LHCN-M2 (cell line): ENCODE measurements around the gene KMT2A. TPM values are rescaled to one million over a fixed set of nuclear protein-coding genes. Genes with fewer than 3 reads are reported as not detected.
"Not testable (repeated sequence)": the region's sequence is repeated elsewhere in the genome, so short reads cannot be mapped to it uniquely, and the experiment has no call there.

Experiments used
- DNase-seq: peaks from one replicate; pipeline ENCODE4 v3.0.0-alpha.2; 2012; ENCODE audit warnings: low read depth
- total RNA-seq: library from RNA; depleted of rRNA; stranded (reverse); fragments of >200 nt; gene quantifications from 2 replicates; pipeline ENCODE4 v1.2.3, GENCODE V29; 2014

The KMT2A gene
- total RNA-seq, 1 experiment from 2014 or later = 28.1 TPM

DNA sequence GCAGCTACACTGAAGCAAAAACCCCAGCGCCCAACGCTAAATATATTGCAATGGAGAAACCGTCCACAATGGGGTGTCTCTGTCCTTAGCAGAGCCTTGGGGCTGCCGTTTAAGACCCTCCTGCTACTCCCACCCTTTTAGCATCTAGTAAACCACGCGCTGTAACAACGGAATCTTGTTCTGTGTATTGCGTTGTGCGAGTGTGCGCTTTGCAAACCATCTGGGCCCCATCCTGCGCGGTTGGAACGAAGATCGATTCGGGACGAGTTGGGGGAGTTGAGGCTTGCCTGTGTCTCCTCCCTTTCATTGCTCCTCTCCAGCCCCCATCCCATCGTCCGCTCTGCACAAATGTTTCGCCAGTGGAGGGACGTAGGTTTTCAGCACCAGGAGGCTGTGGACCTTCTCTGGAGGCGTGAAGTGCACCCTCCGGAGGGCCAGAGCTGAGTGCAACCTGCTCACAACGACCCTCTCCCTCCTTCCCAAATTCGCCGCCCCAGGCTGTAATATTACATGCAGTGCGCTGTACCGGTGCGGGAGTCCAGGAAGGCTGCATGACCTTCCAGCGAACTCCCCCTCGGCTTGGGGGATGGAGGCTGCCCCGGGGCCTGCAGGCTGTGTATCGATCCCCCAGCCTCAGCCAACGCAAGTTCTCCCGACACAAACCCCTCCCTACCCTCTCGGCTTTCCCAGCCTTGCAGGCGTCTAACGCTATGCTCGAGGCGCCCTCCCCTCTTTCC, 1.6 kb upstream of the KMT2A start:
- peak; percentile 46 for DNase-seq

DNA sequence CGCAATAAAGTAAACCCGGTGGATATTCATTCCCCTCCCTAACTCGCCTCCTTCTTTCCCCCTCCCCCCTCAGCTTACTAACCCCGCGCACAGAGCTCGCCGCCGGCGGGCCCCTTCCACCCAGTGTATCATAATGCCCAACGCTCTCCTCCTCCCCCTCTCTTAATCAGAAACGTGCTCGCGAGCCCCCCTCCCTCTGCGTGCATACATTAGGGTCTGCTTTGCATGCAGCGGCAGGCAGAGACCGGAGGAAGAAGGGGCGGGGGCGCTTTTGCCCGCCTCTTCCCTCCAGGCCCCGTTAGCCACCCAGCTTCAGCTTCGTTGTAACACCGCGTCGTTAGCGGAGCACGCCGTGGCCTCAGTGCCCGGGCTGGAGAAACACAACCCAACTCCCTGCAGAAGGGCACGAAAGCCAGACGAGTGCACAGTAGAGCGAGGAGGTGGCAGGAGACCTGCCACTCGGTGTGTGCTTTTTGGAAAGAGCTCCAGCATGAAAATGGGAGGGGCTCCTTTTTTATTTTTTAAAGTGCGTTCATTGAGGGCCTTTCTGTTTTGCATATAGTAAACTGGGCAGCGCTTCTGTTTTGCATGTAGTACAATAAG, 901 bp upstream of the KMT2A start:
- DNase-seq = peak; percentile 35

DNA sequence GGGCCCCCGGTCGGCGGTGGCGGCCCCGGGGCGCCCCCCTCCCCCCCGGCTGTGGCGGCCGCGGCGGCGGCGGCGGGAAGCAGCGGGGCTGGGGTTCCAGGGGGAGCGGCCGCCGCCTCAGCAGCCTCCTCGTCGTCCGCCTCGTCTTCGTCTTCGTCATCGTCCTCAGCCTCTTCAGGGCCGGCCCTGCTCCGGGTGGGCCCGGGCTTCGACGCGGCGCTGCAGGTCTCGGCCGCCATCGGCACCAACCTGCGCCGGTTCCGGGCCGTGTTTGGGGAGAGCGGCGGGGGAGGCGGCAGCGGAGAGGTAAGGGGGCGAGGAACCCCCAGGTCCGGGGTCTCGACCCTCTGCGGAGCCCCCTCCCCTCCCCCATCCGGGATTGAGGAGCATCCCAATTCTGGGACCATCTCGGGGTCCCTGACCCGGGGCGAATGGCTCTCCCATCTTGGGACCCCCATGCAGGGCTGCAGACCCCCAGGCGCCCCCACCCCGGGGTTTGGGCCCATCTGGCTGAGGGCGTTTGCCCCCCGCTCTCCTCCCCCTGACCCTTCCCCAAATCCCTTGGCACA, 431 bp downstream of the KMT2A start:
- DNase-seq = no peak

DNA sequence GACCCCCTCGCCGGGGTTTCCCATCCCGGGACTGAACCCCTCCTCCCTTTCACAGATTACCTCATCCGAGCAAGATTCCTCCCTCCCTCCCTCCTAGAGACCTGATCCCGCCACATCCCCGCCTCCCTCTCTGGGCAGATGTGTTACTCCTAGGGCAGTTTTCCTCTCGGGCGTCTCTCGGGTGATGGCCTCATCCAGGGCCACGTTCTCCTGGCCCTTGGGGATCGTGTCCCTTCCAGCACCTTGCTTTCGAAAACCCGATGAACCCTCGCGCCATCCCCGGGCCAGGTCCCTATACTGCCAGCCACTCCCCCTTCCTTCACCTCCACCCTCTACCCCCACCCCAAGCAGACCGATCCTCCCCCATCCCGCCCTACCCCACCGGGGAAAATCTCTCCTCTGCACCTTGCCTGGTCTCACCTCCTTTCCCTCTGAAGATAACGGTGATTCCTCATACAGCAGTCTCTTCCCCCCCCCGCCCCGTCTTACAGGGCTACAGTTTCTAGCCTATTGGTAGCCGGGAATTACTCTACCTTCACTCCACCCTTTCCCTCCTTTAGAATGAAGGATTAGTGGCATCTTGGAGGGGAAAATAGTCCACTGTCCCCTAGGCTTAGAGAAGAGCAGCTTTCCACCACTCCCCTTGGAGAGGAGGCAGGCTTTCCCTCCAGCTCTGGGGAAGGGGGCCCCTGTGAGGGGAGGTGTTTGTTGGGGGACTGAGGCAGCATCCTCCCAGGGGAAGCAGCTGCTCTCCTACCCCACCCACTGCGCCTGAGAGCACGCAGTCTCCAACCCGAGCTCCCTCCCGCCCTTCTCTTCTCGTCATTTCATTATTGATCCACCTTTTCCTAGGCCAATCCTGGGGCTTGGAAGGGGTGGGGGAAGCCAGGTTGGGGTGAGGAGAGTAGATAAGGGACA, 1.2 kb downstream of the KMT2A start:
- peak; percentile 31 for DNase-seq

DNA sequence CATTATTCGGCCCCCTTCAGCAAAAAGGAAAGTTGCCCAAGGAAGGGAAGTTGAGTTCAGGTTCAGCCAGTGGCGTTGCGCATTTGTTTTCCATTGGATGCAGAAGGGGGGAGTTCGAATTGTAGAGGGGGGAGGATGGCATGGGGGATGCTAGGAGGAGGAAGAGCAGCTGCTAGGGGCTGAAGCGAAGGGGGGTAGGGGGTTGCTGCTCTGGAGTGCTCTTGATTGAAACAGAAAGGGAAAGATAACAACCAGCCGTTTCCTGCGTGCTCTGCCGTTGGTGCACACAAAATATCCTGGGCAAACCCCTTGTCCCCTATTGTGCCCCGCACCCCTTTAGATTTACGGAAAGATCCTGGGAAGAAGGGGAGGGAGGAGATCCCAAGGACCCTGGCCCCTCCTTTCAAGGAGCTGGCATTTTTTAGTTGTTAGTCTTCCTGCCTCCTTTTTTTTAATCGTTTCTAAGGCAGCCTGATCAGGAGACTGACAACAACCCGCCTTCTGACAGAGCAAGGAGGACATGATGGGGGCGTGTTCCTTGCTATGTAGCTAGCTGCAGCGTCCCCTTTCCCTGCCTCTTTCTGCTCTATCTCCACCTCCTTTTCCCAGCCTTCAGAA, 2.1 kb downstream of the KMT2A start:
- peak; percentile 83 for DNase-seq

DNA sequence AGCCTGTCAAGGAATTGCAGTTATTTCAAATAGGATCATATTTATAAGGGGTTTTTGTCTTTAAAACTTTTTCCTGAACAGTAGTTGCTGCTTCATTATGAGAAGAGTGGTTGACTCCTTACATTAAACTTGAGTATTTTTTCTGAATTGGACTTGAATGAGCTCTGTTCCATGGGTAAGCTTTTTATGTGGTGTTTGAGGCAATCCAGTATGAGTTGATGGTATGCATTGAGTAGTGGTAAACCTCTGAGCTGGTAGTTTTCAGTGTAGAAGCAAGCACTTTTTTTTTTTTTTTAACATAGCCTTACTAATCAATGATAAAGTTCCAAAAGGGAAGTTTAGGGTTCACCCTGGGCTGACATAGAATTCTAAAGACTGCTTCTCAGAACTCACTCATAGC, 3.4 kb downstream of the KMT2A start:
- no peak for DNase-seq

DNA sequence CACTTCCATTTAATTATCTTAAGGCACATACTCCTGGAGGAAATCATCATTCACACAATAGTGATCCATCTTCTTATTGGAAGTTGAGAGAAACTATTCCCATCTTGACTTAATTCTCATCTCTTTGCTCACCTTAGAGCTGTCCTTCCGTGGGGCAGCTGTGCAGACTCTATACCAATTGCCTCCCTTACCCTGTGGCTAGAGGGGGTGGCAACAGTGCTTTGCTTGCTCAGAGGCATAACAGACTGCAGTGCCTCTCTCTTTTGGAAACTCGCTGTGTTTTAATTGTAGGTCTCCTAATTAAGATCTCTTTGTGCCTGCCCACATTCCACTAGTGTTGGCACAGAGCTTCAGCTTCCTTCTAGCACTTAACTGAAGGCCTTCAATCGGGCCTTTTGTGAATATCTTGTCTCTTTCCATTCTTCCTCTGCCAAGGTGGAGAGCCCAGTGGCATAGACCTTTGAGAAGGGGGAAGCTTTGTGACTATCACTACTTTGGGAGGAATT, 5.5 kb downstream of the KMT2A start:
- DNase-seq = no peak

DNA sequence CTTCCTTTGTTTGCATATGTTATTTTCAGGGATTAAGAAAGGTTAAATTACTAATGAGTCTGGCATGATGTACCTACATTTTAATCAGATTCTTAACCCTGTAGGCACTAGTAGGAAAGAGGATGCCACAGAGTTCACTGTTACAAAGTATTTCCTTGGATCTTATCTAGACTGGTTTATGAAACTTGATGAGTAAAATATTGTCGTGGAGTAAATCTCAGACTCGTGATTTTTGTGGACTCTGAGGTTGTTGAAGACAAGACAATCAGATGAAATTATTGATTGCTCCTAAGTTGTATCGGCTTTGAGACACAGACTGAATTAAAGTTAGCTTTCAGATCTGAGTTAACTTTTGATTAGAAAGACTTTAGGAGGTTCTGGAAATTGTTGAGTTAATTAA, 6.0 kb downstream of the KMT2A start:
- DNase-seq = no peak

DNA sequence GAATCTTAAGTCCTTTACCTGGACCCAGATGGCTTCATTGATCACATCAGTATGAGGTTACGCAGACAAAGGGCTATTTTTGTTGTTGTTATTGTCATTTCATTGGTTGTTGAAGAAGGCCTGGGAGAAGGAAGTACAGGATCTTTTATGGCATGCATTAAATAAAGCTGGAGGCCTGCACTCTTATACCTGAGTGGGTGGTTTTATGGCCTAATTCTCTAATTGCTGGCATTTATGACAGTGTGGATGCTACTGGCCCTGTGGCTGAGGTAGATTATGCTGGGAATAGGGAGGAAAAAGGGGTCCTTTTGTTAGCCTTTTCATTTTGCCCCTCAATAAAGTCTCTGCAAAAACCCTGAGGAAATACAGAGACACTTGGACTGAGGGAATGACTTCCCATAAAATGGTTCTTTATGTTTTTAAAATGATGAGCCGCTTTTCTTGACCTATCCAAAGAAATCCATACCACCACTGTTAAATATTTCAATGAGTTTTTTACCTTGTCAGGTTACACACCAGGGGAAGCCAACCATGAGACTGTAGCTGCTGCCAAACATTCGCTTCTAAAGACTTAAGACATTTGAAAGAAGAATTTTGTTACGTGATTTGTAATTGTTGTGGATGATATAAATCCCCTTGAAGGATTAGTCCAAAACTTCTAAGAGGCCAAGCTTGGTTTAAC, 6.8 kb downstream of the KMT2A start:
- DNase-seq = no peak

DNA sequence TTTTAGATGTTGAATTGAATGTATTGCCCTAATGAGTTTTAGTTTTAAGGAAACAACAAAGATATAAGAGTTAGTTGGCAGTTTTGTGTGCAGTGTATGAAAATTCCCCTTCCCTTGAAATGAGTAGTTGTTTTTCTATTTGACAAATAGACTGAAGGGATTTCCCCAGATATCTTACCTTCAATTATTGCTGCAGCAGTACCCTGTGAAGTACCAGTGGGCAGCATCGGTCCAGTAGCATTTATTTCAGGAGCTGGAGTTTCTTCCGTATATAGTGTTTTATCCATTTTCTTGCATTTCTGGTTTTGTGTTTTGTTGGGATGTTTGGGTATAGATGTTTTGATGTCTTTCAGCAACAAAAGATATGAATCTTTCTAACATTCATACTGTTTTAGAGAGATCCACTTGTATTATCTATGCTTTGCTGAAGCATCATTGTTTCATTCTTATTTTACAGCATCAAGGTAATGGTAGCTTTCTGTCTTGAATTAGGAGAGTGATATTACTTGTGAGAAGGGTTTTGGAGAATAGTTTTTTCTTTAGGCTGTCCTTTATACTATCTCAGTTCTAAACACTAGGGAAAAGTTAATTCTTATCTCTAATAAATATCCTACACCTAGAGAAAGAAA, 7.4 kb downstream of the KMT2A start:
- DNase-seq = no peak

DNA sequence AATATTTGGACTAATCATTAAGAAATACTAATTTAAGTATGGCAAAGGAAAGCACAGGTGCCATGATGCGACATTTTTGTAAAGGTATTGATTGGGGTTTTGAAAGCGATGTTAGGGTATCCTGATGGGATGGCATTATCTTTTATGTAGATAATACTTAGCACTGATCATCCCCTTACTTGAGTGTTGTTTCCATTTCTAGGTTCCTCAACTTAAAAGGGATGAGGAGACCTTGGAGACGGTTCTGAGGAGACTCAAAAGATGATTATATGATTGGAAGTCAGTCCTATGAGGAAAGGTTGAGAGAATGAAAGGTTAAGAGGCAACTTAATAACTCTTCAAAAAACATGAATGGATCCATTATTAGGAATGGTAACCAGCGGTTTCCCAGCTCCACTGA, 11.1 kb downstream of the KMT2A start:
- DNase-seq = no peak

DNA sequence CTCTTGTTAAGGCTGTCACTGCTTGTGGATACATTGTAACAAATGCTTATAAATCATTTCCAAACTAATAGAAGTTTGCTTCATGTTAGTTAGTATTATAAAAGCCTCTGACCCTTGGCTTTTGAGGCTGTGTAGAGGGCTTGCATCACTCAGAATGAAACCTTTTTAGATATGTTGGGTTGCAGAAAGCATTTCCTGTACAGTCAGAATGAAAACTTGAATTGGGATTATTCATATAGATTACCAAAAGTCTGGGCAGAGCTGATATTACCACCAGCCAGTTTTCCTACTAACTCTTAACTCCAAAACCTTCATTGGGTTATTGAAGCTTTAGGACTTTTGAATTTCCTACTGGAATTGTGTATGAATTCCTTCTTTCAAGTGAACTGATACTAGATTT, 12.0 kb downstream of the KMT2A start:
- DNase-seq = no peak

DNA sequence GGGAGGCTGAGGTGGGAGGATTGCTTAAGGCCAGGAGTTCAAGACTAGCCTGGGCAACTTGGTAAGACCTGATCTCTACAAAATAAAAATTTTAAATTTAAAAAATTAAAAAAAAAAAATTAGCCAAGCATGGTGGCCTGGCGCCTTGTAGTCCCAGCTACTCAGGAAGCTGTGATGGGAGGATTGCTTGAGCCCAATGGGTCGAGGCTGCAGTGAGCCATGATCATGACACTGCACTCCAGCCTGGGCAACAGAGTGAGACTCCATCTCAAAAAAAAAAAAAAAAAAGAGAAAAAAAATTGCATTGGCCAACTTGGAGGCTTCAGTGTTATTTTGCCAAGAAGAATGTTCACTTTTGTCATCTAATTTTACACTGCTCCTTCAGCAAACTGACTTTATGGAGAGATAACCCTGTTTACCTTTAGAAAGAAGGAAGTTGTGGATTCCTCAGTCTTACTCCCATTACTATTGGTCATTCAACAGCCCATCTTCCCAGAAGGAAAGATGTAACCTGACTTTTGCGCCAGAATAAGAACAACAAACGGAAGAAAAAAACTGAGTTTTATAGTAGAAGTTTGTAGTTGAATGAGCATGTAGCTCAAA, 13.1 kb downstream of the KMT2A start:
- DNase-seq = no peak

DNA sequence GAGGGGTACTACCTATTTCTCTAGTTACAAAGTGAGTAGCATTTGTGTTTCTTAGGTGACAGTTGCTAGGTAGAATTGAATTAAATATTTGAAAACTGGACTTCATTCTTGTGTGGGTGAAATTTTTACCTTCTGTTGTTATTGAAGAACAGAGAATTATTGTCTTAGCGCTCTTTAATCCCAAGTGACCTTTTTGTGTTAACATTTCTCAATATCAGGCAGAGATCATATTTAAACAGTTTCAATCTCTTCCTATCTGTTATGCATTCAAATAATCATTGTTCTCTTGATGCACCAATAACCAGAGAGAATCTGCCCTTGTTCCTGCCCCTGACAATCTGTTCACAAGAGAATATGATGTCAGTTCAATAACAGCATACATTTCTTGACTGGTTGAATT, 14.2 kb downstream of the KMT2A start:
- no peak for DNase-seq

DNA sequence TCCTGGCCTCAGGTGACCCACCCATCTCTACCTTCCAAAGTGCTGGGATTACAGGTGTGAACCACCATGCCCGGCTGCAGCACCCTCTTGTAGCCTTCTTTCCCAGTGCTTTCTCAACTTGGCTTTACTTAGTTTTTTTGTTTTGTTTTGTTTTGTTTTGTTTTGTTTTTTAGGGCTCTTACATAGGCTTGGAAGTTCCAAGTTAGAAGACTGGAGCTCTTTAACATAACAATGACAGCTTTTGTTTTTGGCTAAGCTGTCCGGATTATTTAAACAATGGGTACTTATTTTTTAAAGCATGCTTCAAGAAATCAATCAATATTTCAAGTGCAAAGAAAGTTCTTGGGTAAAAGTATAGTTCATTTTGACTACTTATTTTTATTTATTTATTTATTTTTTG, 25.9 kb downstream of the KMT2A start:
- DNase-seq = no peak

DNA sequence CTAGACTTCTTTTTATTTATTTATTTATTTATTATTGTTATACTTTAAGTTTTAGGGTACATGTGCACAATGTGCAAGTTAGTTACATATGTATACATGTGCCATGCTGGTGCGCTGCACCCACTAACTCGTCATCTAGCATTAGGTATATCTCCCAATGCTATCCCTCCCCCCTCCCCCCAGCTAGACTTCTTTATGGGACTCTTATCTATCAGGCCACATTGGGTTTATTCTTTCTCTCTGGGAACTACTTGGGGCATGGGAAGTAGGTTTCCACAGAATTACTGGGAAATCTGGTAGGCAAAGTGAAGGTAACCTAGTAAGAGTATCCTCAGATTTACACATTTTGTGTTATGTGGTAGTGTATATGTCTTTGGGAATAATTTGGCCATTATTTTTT, 32.7 kb downstream of the KMT2A start:
- DNase-seq = not testable (repeated sequence)

DNA sequence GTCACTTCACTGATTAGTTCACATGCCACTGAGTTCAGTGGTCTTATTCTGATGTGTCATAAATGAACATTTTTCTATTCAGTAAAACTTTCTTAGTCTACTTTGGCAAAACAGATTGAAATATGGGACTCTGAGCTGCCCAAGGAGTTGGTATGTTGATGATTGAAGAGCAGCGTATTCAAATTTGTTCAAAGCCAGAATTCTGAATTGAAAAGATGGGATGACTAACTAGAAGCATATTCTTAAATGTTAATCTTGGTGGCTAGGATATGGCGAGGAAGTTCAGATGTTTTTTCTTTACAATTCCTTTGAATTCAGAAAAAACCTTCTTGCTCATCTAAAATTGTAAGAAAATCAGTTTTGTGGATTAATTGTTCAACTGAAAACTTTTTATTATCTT, 34.7 kb downstream of the KMT2A start:
- no peak for DNase-seq

DNA sequence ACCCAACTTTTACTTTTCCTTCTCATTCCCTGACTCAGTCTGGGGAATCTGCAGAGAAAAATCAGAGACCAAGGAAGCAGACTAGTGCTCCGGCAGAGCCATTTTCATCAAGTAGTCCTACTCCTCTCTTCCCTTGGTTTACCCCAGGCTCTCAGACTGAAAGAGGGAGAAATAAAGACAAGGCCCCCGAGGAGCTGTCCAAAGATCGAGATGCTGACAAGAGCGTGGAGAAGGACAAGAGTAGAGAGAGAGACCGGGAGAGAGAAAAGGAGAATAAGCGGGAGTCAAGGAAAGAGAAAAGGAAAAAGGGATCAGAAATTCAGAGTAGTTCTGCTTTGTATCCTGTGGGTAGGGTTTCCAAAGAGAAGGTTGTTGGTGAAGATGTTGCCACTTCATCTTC, 37.2 kb downstream of the KMT2A start:
- no peak for DNase-seq

DNA sequence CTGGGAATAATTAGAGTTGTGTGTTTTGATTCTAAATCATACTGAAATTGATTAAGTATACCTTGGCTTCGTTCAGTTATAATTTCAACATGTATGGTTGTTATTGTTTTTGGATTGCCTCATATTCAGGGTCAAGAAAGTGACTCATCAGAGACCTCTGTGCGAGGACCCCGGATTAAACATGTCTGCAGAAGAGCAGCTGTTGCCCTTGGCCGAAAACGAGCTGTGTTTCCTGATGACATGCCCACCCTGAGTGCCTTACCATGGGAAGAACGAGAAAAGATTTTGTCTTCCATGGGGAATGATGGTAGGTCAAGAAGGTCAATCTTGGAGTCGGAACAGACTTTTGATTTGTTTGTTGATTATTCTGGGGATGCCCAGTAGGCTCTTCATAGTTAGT, 40.4 kb downstream of the KMT2A start:
- DNase-seq = peak; percentile 81

DNA sequence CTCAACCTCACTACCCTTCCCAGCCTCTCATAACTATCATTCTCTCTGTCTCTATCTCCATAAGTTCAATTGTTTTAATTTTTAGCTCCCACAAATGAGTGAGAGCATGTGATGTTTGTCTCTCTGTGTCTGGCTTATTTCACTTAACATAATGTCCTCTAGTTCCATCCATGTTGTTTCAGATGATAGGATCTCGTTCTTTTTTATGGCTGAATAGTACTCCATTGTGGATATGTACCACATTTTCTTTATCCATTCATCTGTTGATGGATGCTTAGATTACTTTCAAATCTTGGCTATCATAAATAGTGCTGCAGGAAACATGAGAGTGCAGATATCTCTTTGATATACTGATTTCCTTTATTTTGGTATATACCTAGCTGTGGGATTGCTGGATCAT, 44.9 kb downstream of the KMT2A start:
- not testable (repeated sequence) for DNase-seq
